GM12801 (cell line): ENCODE results near the gene ACOXL.

Source experiments
- TF ChIP-seq, protein P1 (sequence below): IDR thresholded peaks from one replicate; pipeline ENCODE4 v1.5.1; 2011; ENCODE audit warnings: control low read depth; ENCODE audit not compliant: insufficient read length; ENCODE audit errors: extremely low read depth

The ACOXL gene

DNA sequence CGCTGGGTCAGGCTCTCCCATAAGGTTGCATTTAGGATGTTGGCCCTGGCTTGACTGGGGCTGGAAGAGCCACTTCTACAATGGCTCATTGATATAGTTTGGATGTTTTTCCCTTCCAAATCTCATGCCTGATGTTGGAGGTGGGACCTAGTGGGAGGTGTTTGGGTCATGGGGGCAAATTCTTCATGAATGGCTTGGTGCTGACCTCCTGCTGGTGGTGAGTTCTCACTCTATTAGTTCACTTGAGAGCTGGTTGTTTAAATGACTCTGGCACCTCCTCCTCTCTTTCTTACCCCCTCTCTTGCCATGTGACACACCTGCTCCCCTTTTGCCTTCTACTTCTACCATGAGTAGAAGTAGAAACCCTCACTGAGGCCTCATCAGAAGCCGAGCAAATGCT, 20.5 kb downstream of the ACOXL start:
- TF ChIP-seq, protein P1, sequence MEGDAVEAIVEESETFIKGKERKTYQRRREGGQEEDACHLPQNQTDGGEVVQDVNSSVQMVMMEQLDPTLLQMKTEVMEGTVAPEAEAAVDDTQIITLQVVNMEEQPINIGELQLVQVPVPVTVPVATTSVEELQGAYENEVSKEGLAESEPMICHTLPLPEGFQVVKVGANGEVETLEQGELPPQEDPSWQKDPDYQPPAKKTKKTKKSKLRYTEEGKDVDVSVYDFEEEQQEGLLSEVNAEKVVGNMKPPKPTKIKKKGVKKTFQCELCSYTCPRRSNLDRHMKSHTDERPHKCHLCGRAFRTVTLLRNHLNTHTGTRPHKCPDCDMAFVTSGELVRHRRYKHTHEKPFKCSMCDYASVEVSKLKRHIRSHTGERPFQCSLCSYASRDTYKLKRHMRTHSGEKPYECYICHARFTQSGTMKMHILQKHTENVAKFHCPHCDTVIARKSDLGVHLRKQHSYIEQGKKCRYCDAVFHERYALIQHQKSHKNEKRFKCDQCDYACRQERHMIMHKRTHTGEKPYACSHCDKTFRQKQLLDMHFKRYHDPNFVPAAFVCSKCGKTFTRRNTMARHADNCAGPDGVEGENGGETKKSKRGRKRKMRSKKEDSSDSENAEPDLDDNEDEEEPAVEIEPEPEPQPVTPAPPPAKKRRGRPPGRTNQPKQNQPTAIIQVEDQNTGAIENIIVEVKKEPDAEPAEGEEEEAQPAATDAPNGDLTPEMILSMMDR = no peak

- TF ChIP-seq, protein P1 = no peak
Measured at GRCh38 chr2:110755491-110756078, 23.2 kb downstream of the ACOXL start.

DNA sequence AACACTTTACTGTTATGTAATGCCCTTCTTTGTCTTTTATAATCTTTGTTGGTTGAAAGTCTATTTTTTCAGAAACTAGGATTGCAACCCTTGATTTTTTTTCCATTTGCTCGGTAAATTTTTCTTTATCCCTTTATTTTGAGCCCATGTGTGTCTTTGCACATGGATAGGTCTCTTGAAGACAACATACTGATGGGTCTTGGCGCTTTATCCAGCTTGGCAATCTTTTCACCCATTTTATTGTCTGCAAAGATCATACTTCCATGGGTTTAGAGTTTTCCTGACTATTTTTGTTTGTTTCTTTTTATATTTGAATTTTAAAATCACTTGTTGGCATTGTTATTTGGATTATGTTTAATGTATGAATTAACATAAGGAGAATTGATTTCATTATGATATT, 27.0 kb downstream of the ACOXL start:
- TF ChIP-seq, protein P1 = no peak

DNA sequence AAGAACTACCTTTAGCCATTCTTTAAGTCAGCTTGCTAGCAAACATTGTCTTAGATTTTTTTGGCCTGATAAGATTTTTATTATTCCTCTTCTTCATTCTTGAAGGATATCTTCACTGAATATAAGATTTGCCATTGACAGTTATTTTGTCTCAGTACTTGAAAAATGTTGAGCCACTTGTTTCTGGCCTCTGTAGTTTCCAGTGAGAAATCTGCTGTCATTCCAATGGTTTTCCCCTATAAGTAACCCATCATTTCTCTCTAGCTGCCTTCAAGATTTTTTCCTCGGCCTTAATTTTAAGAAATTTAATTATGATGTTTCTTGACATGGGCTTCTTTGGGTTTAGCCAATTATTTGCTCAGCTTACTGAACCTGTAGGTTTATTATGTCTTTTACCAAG, 32.6 kb downstream of the ACOXL start:
- TF ChIP-seq, protein P1 = no peak

DNA sequence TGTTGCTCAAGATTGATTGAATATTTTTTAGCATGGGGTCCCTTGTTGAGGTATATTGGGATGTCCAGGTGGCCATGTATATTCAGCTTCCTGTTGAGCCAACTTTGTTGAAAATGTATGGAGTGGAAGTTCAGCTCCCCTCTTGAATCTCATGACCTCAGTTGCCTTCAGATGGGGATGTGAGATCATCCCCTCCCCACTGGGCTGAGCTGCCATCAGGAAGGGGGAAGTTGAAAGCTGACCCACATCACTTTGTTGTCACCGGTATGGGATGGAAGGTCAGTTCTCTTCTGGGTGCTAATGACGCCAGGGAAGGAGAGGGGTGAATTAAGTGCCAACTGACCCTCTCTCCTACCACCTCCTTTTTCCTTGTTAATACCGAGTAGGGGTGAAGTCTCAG, 33.9 kb downstream of the ACOXL start:
- TF ChIP-seq, protein P1 = no peak

DNA sequence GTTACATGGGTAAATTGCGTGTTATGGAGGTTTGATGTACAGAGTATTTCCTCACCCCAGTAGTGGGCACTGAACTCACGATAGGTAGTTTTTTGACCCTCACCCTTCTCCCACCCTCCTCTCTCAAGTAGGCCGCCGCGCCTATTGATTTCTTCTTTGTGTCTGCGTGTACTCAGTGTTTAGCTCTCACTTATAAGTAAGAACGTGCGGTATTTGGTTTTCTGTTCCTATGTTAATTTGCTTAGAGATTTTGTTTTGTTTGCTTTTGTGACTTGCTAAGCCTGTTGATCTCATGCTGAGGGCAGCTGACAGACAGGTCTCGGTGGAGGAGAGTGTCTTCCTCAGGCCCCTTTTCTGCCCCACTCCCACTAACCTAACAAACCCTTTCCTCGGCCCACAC, 36.2 kb downstream of the ACOXL start:
- TF ChIP-seq, protein P1 = no peak

DNA sequence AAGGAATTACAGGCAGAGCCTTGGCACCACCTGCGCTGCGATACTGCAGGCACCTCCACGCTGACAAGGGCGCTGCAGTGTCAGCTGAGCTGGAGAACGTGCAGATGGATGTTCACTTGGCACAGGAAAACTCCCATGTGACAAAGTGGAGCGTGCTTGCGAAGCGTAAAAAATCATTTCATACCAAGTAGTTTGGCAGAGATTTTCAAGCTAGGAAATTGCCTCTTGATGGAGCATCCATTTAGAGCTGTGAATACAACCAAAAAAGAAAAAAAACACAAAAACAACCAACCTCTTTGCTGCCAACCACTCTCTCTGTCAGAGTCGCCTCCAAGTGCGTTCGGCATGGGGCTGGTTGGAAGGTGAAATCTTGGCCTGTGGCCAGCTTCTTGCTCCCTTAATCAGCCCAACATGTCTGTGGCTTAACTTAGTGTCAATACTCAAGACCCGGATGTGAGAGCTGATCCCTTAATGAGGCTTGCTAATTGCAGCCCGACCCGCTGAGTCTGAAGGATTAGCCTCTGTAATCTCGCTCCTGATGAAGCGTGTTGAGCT, 38.1 kb downstream of the ACOXL start:
- TF ChIP-seq, protein P1 = no peak

DNA sequence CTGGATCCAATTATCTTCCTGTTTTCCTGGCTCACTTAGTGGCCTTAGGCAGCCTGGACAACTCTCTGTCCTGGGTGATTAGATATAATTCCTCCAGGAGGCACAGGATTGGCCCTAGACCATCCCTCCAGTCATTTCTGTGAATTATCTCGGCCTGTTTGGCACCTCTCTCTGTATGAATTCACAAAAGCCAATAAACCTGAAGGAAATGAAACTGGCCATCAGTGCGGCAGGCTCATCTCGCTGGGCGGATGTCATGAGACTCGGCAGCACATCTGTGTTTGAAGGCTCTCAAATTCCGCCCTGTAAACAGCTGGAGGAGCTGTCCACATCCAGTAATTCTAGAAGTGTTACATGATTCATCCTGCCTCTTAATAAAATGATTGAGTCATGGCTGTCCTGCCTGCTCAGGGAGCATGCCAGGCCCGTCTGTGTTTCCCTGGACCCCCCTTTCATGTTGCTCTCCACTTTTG, 38.6 kb downstream of the ACOXL start:
- TF ChIP-seq, protein P1 = no peak
